GM10847 (cell line): ENCODE data around the gene ROR1.

ENCODE experiments used
- POLR2A ChIP-seq: IDR thresholded peaks from 2 replicates; pipeline ENCODE4 v1.6.1; 2011; ENCODE audit not compliant: insufficient read length; ENCODE audit errors: extremely low read depth

Gene ROR1

DNA sequence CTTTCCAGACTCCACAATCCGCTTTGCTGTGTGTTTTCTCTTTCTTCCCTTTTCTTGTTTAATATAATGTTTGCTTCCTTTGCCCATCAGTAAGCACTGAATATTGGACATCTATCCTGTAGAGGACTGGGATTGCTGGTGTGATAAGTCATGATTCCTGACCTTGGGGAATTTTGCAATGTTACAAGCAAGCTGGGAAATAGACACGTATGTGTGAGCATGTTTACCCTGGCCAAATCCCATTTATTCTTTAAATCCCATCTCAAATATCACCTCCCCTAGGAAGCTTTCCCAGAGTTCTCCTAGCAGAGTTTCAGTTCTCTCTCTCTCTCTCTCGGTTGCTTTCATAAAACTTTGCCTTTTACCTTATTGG is 155.3 kb downstream of the ROR1 start:
- TF ChIP-seq POLR2A = no peak

DNA sequence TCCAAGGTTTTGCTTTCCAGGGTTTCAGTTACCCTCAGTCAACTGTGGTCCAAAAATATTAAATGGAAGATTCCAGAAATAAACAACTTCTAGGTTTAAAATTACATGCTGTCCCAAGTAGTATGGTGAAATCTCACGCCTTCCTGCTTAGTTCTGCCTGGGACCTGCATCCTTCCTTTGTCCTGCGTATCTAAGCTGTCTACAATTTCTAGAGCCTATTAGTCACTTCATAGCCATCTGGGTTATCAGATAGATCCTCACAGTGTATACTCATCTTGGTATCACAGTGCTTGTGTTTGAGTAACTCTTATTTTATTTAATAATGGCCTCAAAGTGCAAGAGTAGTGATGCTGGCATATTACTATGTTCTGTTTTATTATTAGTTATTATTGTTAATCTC is 157.7 kb downstream of the ROR1 start:
- no peak for TF ChIP-seq POLR2A

- TF ChIP-seq POLR2A = no peak
These were observed 160.9 kb downstream of the ROR1 start for GRCh38 chr1:63934697-63935096.

DNA sequence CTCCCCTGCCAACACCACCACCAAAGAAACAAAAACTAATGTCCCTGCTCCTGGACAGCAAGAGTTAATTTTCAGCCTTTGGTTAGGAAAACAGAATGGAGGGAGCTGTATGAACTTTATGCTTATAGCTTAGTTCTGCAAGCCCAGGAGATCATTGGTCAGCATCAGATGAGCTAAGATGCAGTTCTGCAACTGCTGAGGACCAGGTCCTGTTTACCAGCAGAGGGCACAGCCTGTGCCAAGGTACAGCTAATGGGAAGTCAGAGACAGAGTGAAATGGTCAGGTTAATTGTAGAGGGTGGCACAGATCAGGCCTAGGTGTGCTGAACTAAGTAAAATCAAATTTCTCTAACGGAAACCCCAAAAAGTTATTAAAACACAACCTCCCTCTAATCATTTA is 161.3 kb downstream of the ROR1 start:
- no peak for TF ChIP-seq POLR2A

DNA sequence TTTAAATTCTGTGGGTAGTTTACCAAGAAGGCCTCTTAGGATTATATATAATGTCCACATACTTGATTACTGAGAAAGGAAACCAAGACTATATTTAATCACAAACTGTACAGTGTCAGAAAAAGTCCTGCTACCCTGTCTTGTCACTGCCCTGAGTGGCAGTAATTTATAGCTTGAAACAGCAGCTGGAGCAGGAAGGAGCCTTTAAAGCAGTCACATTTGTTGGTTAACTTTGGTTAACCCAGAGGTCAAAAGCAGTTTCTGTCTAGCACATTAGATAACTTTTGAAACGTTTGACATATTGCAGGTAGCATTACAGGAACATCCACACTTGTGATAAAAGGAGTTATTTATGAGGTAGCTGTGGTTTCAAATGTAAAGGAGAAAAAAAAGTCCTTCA is 161.7 kb downstream of the ROR1 start:
- TF ChIP-seq POLR2A = no peak

DNA sequence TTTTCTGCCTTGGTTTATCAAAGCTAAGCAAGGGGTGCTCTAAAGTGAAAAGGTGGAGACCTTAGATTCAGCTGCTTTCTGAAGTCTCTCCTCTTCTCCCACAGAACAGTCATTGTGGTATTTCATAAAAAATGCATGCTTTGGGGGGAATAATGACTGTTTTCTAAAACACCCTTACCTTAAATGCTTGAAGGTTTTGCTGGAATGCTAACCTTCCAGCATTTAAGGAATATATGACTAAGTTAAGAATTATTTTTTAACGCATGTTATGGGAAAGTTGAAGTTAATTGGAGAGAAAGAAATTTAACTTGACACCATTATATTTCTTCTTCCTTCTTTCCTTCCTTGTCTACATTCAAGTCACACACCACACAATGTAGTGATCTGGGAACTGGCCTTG is 162.5 kb downstream of the ROR1 start:
- TF ChIP-seq POLR2A = no peak

DNA sequence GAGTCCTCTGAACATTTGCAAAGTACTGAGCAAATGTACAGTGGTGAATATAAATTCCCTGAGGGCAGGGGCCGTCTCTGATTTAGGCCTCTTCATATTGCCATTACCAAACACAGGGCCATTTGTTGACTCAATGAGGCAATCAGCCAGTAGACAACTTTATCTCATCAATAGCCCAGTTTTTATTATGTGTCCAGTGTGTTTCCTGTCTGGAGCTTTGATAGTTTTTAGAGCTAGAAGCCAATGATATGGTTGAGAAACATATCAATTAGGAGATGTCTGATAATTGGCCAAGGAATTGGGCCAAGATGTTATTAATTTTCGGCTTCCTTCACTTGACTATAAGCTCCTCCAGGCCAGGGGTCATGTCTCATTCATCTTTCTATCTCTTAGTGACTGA is 163.0 kb downstream of the ROR1 start:
- TF ChIP-seq POLR2A = no peak

DNA sequence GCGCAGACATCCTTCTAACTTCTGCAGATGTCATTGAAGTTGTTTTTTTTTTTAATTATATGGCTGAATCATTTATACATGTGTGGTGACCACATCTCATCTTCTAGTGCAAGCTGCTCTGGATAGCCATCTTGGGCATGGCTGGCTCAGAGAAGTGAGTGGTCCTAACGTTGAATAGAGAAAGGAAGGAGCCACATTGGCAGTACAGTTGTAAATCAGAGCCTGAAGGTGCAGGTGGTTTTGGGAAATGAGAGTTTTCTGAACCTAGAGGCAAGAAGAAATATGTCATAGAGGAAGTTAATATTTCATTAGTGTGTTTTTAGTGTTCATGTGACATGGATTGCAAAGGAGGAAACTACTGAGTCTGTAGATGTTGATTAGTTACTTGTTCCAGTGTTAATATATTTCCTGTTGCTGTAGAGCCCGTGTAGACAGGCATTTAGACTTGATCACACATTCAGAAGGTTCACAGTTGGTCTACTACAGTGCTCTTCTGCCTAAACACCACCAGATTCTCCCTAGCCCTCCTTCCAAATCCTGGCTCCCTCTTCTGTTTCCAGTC is 163.7 kb downstream of the ROR1 start:
- TF ChIP-seq POLR2A = no peak

DNA sequence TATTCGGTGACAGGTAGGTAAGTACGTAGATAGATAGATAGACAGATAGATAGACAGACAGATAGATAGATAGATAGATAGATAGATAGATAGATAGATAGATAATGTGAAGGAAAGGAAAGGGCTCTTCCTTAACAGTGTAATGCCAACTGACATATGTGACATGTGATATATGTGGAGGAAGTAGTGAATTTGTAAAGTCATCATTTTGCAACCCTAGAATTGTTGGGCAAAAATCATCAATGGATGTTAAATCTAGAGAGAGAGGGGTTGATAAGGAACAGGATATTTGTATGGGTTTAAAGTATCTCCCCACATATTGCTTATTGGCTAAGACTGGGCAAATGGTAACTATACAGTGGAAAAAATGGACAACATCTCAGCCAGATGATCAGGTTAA is 166.6 kb downstream of the ROR1 start:
- TF ChIP-seq POLR2A = no peak

DNA sequence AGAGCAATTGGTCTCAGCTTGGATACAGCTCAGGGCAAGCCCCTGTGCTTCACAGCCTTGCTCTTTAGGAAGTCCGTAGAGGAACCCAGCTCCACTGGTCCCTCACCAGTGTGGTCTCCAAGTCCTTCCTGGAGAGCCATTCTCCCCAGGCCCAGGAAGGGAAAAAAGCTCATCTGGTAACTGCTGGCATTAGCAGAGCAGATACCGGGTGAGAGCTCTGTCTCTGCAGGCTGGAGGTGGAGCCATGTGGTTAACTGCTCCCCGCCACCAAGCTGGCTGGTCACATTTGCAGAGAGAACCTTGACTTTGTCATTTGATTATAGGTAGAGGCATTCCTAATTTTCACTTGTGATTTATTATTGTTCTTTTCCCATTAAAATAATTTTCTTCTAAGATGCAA is 169.6 kb downstream of the ROR1 start:
- no peak for TF ChIP-seq POLR2A

- no peak for TF ChIP-seq POLR2A
These were observed 172.1 kb downstream of the ROR1 start for GRCh38 chr1:63945943-63946342.

- TF ChIP-seq POLR2A = no peak
These were observed 173.2 kb downstream of the ROR1 start for GRCh38 chr1:63946866-63947491.

- TF ChIP-seq POLR2A = no peak
These were observed 174.1 kb downstream of the ROR1 start for GRCh38 chr1:63947904-63948303.

GRCh38 chr1:63950023-63950422 is 176.2 kb downstream of the ROR1 start:
- TF ChIP-seq POLR2A = no peak

DNA sequence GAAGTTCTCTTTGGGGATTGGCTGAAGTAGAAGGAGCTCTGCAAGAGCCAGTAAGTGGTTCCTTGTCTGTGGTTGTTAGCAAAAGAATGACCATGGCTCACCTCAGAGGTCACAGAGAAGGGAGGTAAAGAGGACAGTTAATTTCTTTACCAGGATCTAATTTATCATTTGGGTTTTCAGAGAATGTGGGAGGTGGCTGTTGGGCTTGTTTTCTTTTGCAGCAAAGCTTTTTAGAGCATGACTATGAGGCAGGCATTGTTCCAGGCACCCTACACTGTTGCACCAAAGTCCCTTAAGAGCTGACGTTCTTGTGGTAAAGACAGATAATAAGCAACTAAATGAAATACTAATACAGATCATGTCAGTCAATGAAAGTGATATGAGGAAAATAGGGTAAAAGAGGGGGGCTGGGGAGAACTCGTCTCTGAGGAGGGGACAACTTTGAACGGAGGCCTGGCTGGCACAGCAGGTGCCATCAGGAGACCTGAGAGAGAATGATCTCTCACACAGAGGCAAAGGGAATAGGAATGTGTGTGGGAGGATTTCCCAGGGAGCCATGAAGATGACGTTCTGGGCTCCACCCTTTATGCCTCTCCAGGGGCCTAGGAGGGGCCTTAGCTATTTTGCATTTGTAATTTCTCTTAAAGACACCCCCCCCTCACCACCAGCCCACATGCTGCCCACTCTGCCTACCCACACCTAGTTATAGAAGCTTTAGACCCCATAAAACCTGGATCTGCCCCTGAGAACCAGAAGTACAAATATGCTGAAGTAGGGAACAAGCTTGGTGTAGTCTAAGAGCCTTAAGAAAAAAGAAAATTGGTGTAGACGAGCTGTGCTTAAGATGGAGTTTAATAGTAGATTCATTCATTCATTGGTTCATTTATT is 177.5 kb downstream of the ROR1 start:
- TF ChIP-seq POLR2A = no peak

DNA sequence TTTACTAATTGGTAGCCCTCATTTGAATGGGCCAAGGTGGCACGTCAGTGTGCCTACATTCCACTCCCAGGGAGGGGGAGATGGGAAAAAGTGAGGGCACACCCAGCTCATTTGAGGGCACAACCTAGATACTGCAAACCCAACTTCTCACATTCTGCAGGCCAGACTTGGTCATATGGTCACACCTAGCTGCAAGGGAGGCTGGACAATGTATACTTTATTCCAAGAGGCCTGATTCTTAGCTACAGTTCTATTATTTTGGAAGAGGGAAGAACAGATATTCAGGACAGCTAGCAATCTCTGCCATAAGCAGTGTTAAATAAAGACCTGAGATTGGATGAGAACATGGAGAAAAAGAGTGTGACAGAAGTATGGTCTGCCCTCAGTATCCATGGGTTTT is 180.4 kb downstream of the ROR1 start:
- TF ChIP-seq POLR2A = no peak
